OCI-LY1 (cell line): ENCODE data around the gene MACROD2.

ENCODE experiments used
- EZH2 ChIP-seq: fragments of 200-600 bp; sonication (generic), shearing (Covaris generic); IDR thresholded peaks from 2 replicates; pipeline ENCODE4 v1.8.0; 2017; ENCODE audit warnings: borderline replicate concordance, mixed run types, mild to moderate bottlenecking, antibody characterized with exemption, low read length, moderate library complexity, mixed read lengths
- TF ChIP-seq, protein P1 (sequence below): fragments of 200-600 bp; sonication (generic), shearing (Covaris generic); IDR thresholded peaks from 2 replicates; pipeline ENCODE4 v1.5.1; 2017; ENCODE audit warnings: mild to moderate bottlenecking, antibody characterized with exemption, low read length, moderate library complexity, mixed read lengths

DNA sequence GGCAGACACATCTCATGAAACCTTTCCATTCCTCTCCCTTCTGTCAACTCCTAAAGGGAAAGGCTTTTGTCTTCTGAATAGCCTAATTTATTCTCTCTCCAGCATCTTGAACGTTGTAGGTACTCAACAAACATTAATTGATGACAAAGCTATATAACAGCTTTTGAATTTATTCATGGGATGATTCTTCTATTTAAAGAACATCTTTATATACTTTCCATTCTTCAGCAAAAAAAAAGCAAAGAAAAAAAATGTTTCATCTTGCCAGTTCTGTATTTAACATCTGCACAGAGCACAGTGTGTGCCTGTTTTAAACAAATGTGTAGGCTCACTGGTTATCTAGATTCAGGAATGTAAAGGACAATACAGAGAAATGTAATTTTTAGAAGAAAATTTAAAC lies 1929.2 kb downstream of the MACROD2 start:
- TF ChIP-seq, protein P1, sequence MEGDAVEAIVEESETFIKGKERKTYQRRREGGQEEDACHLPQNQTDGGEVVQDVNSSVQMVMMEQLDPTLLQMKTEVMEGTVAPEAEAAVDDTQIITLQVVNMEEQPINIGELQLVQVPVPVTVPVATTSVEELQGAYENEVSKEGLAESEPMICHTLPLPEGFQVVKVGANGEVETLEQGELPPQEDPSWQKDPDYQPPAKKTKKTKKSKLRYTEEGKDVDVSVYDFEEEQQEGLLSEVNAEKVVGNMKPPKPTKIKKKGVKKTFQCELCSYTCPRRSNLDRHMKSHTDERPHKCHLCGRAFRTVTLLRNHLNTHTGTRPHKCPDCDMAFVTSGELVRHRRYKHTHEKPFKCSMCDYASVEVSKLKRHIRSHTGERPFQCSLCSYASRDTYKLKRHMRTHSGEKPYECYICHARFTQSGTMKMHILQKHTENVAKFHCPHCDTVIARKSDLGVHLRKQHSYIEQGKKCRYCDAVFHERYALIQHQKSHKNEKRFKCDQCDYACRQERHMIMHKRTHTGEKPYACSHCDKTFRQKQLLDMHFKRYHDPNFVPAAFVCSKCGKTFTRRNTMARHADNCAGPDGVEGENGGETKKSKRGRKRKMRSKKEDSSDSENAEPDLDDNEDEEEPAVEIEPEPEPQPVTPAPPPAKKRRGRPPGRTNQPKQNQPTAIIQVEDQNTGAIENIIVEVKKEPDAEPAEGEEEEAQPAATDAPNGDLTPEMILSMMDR, result no peak
- no peak for TF ChIP-seq EZH2
